Left renal pelvis (tissue), 4 donors: ENCODE data around the gene PEA15. TPM values are rescaled to one million over a fixed set of nuclear protein-coding genes. Genes with fewer than 3 reads are reported as not detected.

ENCODE experiments used
- DNase-seq, 4 donors: peaks; one replicate each; pipeline ENCODE4 v3.0.0-alpha.2; 2013; ENCODE audit warnings: low read depth in 4 of 4, low spot score in 3 of 4
- polyA plus RNA-seq, 4 donors: library from polyadenylated mRNA; unstranded; fragments of 120-200 nt; gene quantifications; one replicate each; pipeline ENCODE4 v1.2.1, GENCODE V29; 2013; ENCODE audit not compliant: insufficient read length in 4 of 4

Gene PEA15
- polyA plus RNA-seq, 4 donors: 91.6 to 142 (median 122) TPM

DNA sequence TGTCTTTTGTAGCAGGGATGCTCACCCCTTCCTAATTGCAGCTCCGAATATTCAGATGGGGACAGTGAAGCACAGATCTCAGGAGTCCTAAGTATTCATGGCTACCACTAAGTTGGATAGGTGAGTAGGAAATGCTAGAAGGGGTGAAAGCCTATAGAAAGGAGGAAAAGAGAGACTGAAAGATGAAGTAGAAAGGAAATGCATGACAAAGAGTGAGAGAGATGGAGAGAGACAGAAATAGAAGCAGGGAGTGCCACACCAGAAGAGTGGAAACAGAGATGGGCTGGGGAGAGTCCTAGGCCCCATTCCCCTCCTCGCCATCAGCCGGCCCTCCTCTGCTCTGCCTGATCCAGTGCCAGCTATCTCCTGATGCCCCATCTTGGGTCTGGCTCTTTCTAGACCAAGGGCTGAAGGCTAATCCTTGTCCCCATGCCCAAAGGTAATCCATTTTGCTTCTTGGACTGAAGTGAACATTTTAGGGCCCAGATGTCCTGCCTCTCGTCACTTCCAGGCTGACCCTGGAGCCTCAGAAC, 2.0 kb downstream of the PEA15 start:
- no peak for DNase-seq

DNA sequence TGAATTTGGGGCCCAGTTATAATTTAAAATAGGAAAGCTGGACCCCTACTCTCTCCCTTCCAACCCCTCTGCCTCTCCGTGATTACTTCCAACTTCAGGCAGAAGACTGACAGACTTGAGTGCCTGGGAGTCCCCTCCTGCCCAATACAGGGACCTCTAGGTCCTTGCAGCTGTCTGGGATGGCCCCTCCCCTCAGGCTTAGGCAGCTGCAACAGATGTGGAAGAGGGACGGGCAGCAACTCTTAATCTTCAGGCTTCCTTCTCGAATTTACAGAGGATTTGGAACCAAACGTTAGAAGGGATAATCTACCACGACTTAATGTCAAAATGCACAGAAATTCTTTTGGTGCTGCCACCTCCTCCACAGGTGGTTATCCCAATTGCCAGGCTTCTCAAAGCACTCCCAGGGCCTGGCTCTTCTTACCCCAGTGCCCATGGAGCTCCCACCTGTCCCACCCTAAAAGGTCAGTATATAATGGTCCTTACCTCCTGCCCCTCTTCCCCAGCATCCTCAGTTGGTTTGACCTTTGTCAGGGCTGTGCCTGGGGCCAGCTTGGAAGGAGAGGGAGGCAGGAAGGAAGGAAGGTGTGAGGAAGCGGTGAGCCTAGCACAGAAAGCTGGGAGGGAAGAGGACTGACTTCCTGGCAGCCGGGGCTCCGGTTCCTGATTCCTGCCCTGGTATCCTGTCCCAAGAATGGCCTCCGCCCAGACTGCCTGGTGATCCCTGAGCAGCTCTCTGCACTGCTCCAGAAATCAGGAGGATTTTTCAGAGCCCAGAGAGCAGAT, 2.8 kb downstream of the PEA15 start:
- no peak for DNase-seq

DNA sequence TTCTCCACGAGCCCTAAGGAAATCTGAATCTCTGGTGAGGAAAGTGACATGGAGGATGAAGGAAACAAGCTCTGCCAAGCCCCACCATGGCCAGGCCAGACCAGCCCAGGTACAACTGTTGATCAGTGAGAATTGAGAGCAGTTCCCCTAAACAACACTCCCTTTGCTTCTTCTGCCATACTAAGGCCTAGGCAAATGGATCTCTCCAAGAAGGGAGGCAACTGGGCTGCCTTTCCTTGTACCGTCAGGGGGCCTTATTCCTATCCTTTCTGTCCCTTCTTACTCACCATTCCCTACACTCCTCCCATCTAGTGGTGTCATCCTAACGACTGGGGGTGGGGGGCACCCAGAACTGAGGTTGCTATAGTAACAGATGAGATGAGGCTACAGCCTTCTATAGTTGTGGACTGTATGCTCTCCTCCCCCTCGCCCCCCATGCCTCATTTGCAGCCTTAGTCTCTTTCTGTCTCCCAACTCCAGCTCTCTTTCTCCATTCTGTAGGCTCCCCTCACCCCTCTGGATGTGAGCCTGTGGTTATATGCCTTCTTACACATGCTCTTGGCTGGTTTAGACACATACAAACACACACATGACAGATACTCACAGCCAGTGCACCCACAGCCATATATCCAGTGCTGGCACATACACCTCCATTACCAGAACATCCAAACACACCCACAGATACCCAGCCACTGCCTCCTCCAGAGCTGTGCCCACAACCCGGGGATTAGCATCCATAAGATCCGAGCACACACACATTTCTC, 3.6 kb downstream of the PEA15 start:
- DNase-seq: no peak

DNA sequence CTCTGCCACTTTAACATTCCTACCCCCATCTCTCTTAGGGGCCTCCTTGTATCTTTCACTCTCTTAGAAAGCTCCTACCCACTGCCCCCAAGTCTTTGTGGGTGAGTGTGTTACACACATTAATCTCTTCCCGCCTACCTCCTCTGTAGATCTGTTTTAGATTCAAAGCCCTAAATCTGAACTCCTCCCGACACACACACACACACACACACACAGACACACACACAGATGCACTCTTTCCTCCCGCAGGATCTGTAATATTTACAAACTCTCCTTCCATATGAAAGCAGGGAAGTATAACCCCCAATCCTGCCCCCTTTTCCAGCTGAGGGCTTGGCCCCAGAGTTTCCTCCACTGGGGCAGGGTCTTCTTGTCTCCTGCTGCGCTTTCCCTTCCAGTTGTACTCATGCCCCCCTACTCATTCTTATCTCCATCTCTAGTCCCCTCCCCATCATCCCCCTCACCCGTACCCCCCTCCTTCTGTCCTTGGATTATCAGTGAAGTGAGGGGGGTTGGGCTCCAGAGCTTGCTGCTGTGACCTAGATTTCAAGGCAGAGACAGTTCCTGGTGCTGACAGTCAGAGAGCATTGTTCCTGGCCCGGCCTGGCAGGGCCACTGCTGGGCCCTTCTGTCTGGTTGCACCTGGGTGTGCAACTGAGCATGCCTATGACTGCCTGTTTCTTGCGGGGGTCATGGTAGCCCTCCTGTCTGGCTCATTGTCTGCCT, 4.3 kb downstream of the PEA15 start:
- DNase-seq: no peak

DNA sequence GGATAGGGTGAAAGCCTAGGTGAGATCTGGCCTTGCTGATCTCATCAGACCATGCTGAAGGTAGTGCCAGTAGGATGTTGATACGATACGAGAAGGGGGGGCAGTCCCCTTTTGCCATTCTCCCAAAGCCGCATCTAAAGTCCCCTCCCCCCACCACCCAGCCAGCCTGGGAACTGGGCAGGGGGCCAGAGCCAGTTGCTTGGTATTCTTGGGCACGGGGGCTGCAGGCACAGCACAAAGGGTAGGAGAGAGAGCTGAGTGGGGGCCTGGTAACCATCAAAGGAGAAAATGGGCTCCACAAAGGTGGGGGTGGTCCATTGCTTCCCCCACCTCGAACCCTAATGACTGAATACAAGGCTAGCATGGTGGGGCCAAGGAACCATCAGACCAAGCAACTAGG, 5.4 kb downstream of the PEA15 start:
- no peak for DNase-seq

DNA sequence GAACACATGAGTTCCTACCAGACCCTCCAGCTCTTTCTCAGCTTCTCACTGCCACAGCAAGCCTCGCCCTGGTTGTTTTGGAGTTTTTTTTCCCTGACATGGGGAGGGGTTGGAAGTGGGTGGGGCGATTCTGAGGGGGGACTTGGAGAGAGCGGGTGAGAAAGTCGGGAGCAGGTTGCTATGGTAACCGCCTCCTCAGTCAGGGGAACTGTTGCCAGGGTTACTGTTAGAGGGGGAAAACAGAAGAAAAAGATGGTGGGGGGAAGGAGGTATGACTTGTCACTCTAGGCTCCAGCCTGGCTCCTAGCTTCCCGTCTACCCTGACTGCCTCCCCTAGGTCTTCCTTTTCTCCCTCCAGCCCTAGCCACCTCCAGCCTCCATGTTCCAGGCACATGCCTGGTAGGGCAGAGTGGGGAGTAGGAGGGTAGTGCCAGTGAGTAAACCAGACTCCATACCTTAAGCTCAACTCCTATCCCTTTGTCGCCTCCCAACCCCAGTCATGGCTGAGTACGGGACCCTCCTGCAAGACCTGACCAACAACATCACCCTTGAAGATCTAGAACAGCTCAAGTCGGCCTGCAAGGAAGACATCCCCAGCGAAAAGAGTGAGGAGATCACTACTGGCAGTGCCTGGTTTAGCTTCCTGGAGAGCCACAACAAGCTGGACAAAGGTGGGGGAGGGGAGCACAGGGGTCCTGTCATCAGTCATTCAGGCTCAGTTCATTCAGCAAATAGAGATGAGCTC, 6.0 kb downstream of the PEA15 start:
- no peak for DNase-seq

DNA sequence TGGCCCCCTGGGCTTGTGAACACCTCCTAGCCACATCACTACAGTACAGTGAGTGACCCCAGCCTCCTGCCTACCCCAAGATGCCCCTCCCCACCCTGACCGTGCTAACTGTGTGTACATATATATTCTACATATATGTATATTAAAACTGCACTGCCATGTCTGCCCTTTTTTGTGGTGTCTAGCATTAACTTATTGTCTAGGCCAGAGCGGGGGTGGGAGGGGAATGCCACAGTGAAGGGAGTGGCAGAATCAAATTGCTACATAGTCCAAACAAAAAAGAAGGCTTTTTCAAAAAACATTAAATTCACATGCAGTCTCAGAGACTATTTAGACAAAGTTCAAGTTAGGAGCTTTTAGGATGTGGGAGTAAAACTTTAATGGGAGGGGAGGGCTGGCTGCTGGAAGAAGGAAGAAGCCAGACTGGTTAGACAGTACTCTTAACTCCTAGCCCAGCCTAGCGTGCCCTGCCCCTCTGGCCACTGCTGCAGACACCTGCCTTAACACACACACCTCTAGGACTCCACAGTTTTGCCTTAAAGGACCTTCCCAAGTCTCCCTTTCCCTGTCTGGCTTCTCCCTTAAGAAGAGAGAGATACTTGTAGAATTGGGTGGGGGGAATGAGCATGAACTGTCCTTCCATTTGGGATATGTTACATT, 9.4 kb downstream of the PEA15 start:
- DNase-seq: no peak

DNA sequence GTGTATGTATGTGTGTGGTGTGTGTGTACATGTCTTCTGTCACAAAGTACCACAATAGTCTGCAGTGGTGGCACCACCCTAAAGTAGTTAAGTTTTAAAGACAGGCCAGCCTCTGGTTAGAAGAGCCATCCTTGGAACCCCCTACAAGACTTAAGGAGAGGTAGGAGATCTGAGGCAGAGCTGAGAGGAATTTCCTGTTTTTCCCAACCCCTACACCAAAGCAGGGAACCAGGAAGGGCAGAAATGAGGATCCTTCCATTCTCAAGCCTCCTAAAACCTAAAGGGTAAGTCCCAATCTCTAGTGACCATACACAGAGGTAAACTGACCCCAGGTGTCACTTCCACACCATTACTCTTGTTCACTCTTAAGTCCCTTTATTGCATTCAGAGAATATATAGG, 11.1 kb downstream of the PEA15 start:
- DNase-seq: no peak

DNA sequence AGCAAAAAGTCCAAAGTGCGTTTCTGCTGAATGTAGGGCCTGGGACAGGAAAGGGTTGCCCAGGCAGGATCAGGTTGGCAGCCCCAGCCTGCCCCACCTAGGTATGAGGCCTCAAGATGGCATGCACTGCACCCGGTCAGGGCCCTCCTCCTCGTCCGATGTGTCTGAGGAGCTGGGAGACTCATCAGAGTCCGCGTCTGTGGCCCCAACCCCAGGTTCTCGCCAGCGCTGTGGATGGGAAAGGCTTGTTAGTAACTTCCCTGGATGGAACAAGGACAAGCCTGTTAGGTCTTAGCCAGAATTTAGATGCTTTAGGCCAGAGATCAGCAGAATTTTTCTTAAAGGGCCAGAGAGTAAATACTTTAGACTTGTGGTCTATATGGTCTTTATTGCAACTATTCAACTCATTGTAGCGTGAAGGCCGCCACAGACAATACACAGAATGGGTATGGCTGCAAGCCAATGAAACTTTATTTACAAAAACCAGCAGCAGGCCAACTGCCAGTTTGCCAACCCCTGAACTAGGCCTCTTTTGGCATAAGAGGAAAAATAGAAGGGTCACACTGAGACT, 12.4 kb downstream of the PEA15 start:
- DNase-seq: no peak

DNA sequence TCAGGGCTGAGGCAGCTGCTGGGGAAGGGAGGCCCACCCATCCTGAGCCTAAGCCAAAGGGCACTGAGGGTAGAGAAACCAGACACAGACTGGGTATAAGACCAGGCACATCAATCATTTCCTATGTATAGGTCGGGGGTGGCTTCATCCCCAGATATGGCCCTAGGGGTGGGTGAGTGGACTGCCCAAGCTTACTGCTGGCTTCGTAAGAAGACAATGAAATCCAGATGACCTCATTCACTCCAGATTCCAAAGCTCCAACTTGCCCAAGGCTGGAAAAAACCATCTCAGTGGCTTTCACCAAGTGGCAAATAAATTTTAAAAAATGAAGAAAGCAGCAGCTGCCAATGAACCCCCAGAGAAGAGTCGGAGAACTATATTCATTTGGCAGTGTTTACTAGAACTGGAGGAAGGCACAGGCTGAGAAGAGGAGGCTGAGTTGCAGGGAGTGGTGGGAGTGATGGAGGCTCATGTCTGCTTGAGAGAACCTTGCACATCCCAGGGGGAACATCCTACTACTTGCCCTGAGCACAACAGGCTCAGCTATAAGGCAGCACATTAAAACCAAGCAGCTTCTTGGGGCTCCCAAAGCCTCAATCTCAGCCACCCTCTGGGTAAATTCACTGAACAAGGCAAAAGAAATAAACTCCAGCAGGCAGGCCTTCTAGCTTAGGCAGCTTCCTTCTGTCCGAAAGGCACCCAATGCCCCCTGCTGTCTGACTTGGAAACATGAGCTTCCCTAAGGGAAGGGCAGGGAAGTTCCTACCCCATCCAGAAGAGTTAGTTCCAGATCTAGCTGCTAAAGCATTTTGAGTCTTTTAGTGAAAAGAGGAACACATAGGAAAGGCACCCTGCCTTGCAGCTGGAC, 14.1 kb downstream of the PEA15 start:
- DNase-seq: no peak

DNA sequence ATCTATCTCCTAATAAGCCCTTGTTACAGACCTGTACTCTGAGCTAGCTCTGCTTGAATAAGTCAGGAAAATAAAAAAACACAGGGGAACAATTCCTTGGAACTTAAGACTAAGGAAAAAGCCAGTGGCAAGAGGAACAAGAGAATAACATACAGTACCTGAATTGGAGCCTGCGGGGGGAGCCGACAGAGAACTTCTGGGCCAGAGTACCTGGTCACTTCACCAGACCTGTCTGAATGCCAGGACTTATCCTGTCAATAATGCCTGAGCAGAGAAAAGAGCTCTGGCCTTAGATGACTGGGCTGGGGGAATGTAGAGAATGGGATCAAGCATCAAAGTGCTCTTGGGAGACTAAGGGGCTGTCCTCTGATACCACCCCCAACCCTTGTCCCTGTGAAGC, 15.1 kb downstream of the PEA15 start:
- DNase-seq: no peak

DNA sequence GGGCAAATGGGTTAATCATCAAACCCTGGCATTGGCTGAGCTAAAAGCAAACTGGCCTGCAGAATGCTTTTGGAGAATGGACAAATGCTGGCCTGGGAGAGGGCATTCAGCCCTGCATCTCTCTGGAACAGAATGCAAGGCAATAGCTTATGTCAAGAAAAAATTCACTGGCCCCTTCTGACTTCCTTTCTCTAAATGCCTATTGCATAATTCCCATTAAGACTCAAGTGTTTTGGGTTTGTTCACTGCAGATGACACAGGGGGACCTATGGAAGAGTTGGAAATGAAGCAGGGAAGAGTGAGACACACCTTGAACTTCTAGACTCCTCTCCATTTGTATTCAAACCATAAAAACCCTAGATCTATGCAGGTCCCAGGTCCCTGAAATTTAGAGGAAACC, 15.9 kb downstream of the PEA15 start:
- no peak for DNase-seq

DNA sequence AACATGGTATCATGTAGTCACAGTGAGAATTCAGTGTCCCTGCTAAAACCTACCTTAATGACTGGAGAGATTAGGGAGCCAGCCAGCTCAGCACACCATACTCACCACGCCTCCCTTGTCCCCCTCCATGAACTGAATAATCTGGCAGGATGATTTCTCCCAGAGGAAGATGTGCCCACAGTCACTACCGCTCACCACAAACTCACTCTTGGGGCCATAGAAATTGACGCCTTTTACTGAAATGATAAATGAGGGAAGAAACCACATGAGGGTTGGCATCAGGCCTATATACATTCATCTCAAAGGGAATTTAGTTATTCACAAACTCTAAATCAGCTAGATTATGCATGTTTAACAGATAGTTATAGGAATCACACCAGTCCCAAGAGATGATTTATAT, 17.4 kb downstream of the PEA15 start:
- no peak for DNase-seq

DNA sequence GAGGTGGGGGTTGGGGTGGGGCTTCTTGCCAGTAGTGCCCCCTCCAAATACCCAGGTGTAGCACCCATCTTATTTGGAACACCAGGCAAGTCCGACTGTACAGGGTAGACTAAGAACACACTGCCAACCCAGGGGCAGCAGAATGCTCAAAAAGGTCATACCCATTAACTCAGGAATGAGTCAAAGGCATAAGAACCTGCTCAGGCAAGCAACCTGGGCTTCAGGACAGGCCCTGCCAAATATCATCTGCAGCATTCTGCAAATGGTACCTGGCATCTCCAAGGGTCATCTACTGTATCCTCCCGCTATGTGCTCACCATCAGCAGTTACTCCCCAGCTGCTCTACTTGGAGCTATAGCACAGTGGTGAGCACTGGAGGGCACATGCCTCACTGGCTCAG, 19.4 kb downstream of the PEA15 start:
- DNase-seq: no peak

DNA sequence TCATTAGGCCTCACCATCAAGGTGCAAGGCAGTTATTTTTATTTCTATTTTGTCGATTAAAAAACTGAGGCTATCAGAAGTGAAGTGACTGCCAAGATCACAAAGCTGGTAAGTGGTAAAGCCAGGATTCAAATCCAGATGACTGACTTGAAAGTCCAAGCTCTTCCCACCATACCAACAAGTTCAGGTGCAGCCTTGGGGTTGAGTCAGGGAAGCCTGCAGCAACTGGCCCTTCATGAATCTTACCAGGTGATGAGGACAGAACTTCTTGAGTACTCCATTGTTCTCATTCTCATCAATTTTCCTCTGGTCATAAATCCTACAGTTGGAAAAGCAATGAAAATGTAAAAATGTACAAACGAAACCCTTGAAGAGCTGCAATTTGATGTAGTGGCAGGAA, 20.2 kb downstream of the PEA15 start:
- no peak for DNase-seq

DNA sequence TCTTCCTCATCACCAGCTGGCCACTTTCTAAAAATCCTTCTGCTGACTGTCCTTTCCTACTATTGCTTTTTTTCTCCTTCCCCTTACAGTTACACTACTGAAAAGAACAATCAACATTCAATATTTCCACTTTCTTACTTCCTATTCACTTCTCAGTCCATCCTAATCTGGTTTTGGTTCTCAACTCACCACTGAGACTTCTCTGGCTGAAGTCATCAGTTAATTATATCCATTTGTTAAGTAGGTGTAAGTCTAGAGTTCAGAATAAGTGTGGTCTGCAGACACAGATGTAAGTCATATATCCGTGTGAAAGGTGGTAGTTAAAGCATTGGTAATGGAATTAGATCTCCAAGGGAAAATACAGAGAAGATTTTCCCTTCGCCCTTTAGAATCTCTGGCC, 21.4 kb downstream of the PEA15 start:
- no peak for DNase-seq

DNA sequence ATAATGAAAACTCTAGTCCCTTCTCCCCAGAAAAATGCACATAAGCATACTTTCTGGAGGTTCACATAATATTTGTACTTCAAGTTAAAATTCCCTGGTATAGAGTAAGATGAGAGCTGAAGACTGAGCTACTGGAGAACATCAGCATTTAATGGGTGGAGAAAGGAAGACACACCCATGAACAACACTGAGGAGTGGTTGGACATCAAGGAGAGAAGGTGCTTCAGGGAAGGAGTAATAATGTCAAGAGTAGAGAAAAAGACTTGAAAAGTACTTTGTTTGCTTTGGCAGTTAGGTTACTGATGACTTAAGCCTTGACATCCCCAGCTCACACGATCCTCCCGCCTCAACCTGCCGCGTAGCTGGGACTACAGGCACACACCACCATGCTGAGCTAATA, 21.9 kb downstream of the PEA15 start:
- DNase-seq: no peak

DNA sequence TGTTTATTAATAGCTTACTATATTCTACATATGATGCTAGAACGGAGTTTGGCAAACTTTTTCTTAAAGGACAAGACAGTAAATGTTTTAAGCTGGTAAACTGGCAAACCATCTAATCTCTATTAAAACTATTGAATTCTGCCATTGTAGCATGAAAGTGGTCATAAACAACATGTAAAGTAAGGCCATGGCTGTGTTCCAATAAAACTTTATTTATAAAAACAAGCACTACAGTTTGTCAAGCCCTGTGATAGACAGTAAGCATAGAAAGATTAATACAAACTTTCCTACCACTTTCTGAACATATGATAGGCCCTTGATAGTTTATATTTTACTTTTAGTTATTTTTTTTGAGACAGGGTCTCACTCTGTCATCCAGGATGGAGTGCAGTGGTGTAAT, 22.4 kb downstream of the PEA15 start:
- no peak for DNase-seq

DNA sequence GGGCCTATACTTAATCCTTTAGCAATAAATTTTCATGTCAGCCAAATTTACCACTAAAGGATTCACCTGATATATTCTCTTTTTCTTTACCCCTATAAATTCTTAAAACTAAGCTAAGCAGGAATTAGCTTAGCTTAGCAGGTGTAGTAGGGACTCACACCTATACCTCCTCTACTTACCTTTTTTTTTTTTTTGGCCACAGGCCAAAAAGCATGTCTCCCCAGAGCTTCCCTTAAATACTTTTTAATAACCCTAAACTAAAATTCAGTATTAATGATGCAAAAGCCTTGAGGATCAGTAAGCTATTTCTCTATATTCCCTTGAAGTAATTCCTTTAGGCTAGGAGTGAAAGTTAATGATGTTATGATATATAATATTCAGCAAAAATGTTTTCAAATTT, 23.2 kb downstream of the PEA15 start:
- DNase-seq: no peak
